ENCODE results near the gene ATP11A. TPM values are rescaled to one million over a fixed set of nuclear protein-coding genes. Genes with fewer than 3 reads are reported as not detected.

Gene ATP11A
- polyA plus RNA-seq, 4 donors = 3.2 to 79.6 (median 9.5) TPM

GRCh38 chr13:112893570-112894422 lies 204.0 kb downstream of the ATP11A start:
- FAIRE-seq (no peak), DNase-seq (peak; percentile 38 to 88)
- peaks cover 0 to 3% (median 0%) of the 10 kb centered on the region in 3 donors for H3K36me3 ChIP-seq (ENCODE audit: control insufficient read depth in 3 of 3, insufficient read depth in 2 of 3, low read depth in 1 of 3, low read length in 3 of 3)
- H3K9me3 ChIP-seq (ENCODE audit: control insufficient read depth in 2 of 2, insufficient read depth in 1 of 2, low read depth in 1 of 2, low read length in 1 of 2) = no peaks in the 10 kb centered on the region
- peak overlapping the region in 2 of 3 donors; percentile 47 to 50 for H3K4me3 ChIP-seq (ENCODE audit: low read depth in 1 of 3, low read length in 3 of 3)
- WGBS, 3 donors = 5 to 13% (median 6%) methylated on average over 12 to 29 of the region's 51 CpGs
- peak overlapping the region in 2 of 3 donors; percentile 60 to 95 for H3K27ac ChIP-seq (ENCODE audit: low read depth in 1 of 3, low read length in 2 of 3)
- H3K4me1 ChIP-seq (ENCODE audit: control insufficient read depth in 3 of 3, insufficient read depth in 2 of 3, low read depth in 1 of 3, low read length in 2 of 3) = peaks cover 2 to 27% (median 9%) of the 10 kb centered on the region in 3 donors
- peaks cover 0 to 4% (median 0%) of the 10 kb centered on the region in 3 donors for H3K27me3 ChIP-seq (ENCODE audit: control insufficient read depth in 3 of 3, insufficient read depth in 3 of 3, low read length in 3 of 3)

GRCh38 chr13:112894423-112894672 lies 204.5 kb downstream of the ATP11A start:
- peaks cover 2 to 27% (median 9%) of the 10 kb centered on the region in 3 donors for H3K4me1 ChIP-seq (ENCODE audit: control insufficient read depth in 3 of 3, insufficient read depth in 2 of 3, low read depth in 1 of 3, low read length in 2 of 3)
- FAIRE-seq (no peak), DNase-seq (no peak)
- H3K27me3 ChIP-seq (ENCODE audit: control insufficient read depth in 3 of 3, insufficient read depth in 3 of 3, low read length in 3 of 3) = peaks cover 0 to 4% (median 0%) of the 10 kb centered on the region in 3 donors
- WGBS, 3 donors = 0 to 1% methylated on average over 15 to 34 of the region's 34 CpGs; no CpG with 5 or more reads in 1 of the 3 donors
- peak overlapping the region in 2 of 3 donors; percentile 50 to 77 for H3K4me3 ChIP-seq (ENCODE audit: low read depth in 1 of 3, low read length in 3 of 3)
- H3K9me3 ChIP-seq (ENCODE audit: control insufficient read depth in 2 of 2, insufficient read depth in 1 of 2, low read depth in 1 of 2, low read length in 1 of 2) = no peaks in the 10 kb centered on the region
- H3K27ac ChIP-seq (ENCODE audit: low read depth in 1 of 3, low read length in 2 of 3) = no peak overlapping the region
- peaks cover 0 to 3% (median 0%) of the 10 kb centered on the region in 3 donors for H3K36me3 ChIP-seq (ENCODE audit: control insufficient read depth in 3 of 3, insufficient read depth in 2 of 3, low read depth in 1 of 3, low read length in 3 of 3)

- Histone ChIP-seq H3K4me3 (ENCODE audit: low read depth in 1 of 3, low read length in 3 of 3) (peak overlapping the region in 2 of 3 donors; percentile 50 to 77), H3K27me3 (ENCODE audit: control insufficient read depth in 3 of 3, insufficient read depth in 3 of 3, low read length in 3 of 3) (peaks cover 0 to 4% (median 0%) of the 10 kb centered on the region in 3 donors), H3K27ac (ENCODE audit: low read depth in 1 of 3, low read length in 2 of 3) (no peak overlapping the region), H3K36me3 (ENCODE audit: control insufficient read depth in 3 of 3, insufficient read depth in 2 of 3, low read depth in 1 of 3, low read length in 3 of 3) (peaks cover 0 to 7% (median 0%) of the 10 kb centered on the region in 3 donors), H3K9me3 (ENCODE audit: control insufficient read depth in 2 of 2, insufficient read depth in 1 of 2, low read depth in 1 of 2, low read length in 1 of 2) (no peaks in the 10 kb centered on the region), H3K4me1 (ENCODE audit: control insufficient read depth in 3 of 3, insufficient read depth in 2 of 3, low read depth in 1 of 3, low read length in 2 of 3) (peaks cover 2 to 27% (median 9%) of the 10 kb centered on the region in 3 donors)
- FAIRE-seq (no peak), DNase-seq (peak in 1 of 2 donors; percentile 45)
- WGBS, 3 donors = 2 to 6% (median 6%) methylated on average over 31 to 36 of the region's 36 CpGs
These were observed 205.0 kb downstream of the ATP11A start for GRCh38 chr13:112894673-112895481.

GRCh38 chr13:112895521-112896465 lies 206.0 kb downstream of the ATP11A start:
- Histone ChIP-seq H3K4me1 (ENCODE audit: control insufficient read depth in 3 of 3, insufficient read depth in 2 of 3, low read depth in 1 of 3, low read length in 2 of 3) (peaks cover 2 to 27% (median 9%) of the 10 kb centered on the region in 3 donors), H3K27me3 (ENCODE audit: control insufficient read depth in 3 of 3, insufficient read depth in 3 of 3, low read length in 3 of 3) (peaks cover 0 to 4% (median 0%) of the 10 kb centered on the region in 3 donors), H3K4me3 (ENCODE audit: low read depth in 1 of 3, low read length in 3 of 3) (peak overlapping the region in 1 of 3 donors; percentile 77), H3K36me3 (ENCODE audit: control insufficient read depth in 3 of 3, insufficient read depth in 2 of 3, low read depth in 1 of 3, low read length in 3 of 3) (peaks cover 0 to 7% (median 0%) of the 10 kb centered on the region in 3 donors), H3K9me3 (ENCODE audit: control insufficient read depth in 2 of 2, insufficient read depth in 1 of 2, low read depth in 1 of 2, low read length in 1 of 2) (no peaks in the 10 kb centered on the region), H3K27ac (ENCODE audit: low read depth in 1 of 3, low read length in 2 of 3) (no peak overlapping the region)
- FAIRE-seq (no peak), DNase-seq (no peak)
- 54 to 58% (median 58%) methylated on average over 28 to 29 of the region's 29 CpGs for WGBS, 3 donors

GRCh38 chr13:112896736-112897602 lies 207.1 kb downstream of the ATP11A start:
- peaks cover 0 to 4% (median 0%) of the 10 kb centered on the region in 3 donors for H3K27me3 ChIP-seq (ENCODE audit: control insufficient read depth in 3 of 3, insufficient read depth in 3 of 3, low read length in 3 of 3)
- no peak for DNase-seq
- no peak for FAIRE-seq
- no peaks in the 10 kb centered on the region for H3K9me3 ChIP-seq (ENCODE audit: control insufficient read depth in 2 of 2, insufficient read depth in 1 of 2, low read depth in 1 of 2, low read length in 1 of 2)
- H3K36me3 ChIP-seq (ENCODE audit: control insufficient read depth in 3 of 3, insufficient read depth in 2 of 3, low read depth in 1 of 3, low read length in 3 of 3) = peaks cover 0 to 7% (median 0%) of the 10 kb centered on the region in 3 donors
- no peak overlapping the region for H3K4me3 ChIP-seq (ENCODE audit: low read depth in 1 of 3, low read length in 3 of 3)
- 90 to 93% (median 91%) methylated on average over 27 of the region's 27 CpGs for WGBS, 3 donors
- H3K27ac ChIP-seq (ENCODE audit: low read depth in 1 of 3, low read length in 2 of 3) = no peak overlapping the region
- H3K4me1 ChIP-seq (ENCODE audit: control insufficient read depth in 3 of 3, insufficient read depth in 2 of 3, low read depth in 1 of 3, low read length in 2 of 3) = peaks cover 2 to 27% (median 9%) of the 10 kb centered on the region in 3 donors

GRCh38 chr13:112897603-112897955 lies 207.7 kb downstream of the ATP11A start:
- no peak for FAIRE-seq
- Histone ChIP-seq H3K9me3 (ENCODE audit: control insufficient read depth in 2 of 2, insufficient read depth in 1 of 2, low read depth in 1 of 2, low read length in 1 of 2) (no peaks in the 10 kb centered on the region), H3K27me3 (ENCODE audit: control insufficient read depth in 3 of 3, insufficient read depth in 3 of 3, low read length in 3 of 3) (peaks cover 0 to 4% (median 0%) of the 10 kb centered on the region in 3 donors), H3K4me1 (ENCODE audit: control insufficient read depth in 3 of 3, insufficient read depth in 2 of 3, low read depth in 1 of 3, low read length in 2 of 3) (peaks cover 2 to 22% (median 9%) of the 10 kb centered on the region in 3 donors), H3K27ac (ENCODE audit: low read depth in 1 of 3, low read length in 2 of 3) (no peak overlapping the region), H3K4me3 (ENCODE audit: low read depth in 1 of 3, low read length in 3 of 3) (no peak overlapping the region), H3K36me3 (ENCODE audit: control insufficient read depth in 3 of 3, insufficient read depth in 2 of 3, low read depth in 1 of 3, low read length in 3 of 3) (peaks cover 0 to 11% (median 0%) of the 10 kb centered on the region in 3 donors)
- DNase-seq = no peak
- WGBS, 3 donors = 80 to 91% (median 91%) methylated on average over 4 to 6 of the region's 6 CpGs

GRCh38 chr13:112897956-112898620 lies 208.2 kb downstream of the ATP11A start:
- no peak overlapping the region for H3K27ac ChIP-seq (ENCODE audit: low read depth in 1 of 3, low read length in 2 of 3)
- H3K4me3 ChIP-seq (ENCODE audit: low read depth in 1 of 3, low read length in 3 of 3) = no peak overlapping the region
- no peaks in the 10 kb centered on the region for H3K9me3 ChIP-seq (ENCODE audit: control insufficient read depth in 2 of 2, insufficient read depth in 1 of 2, low read depth in 1 of 2, low read length in 1 of 2)
- peaks cover 0 to 4% (median 0%) of the 10 kb centered on the region in 3 donors for H3K27me3 ChIP-seq (ENCODE audit: control insufficient read depth in 3 of 3, insufficient read depth in 3 of 3, low read length in 3 of 3)
- peaks cover 0 to 17% (median 0%) of the 10 kb centered on the region in 3 donors for H3K36me3 ChIP-seq (ENCODE audit: control insufficient read depth in 3 of 3, insufficient read depth in 2 of 3, low read depth in 1 of 3, low read length in 3 of 3)
- WGBS, 3 donors = 86 to 92% (median 91%) methylated on average over 39 of the region's 39 CpGs
- no peak for FAIRE-seq
- H3K4me1 ChIP-seq (ENCODE audit: control insufficient read depth in 3 of 3, insufficient read depth in 2 of 3, low read depth in 1 of 3, low read length in 2 of 3) = peaks cover 2 to 17% (median 9%) of the 10 kb centered on the region in 3 donors
- no peak for DNase-seq

Measured in small intestine (tissue), 7 donors.